GM12873 (cell line): ENCODE data around the gene SRCAP.
A peak's percentile ranks its signal among the peaks of the same experiment; 100 is the strongest.

Experiments used
- CTCF ChIP-seq: IDR thresholded peaks from 2 replicates; pipeline ENCODE4 v1.5.1; 2012; ENCODE audit warnings: low read depth, mild to moderate bottlenecking, moderate library complexity, low read length, control low read depth; ENCODE audit not compliant: insufficient read depth; ENCODE audit errors: missing control alignments

The SRCAP gene

GRCh38 chr16:30654856-30655255 lies 44.1 kb upstream of the SRCAP start:
- no peak for TF ChIP-seq CTCF

- TF ChIP-seq CTCF: no peak
Measured at GRCh38 chr16:30655815-30656347, 43.1 kb upstream of the SRCAP start.

- TF ChIP-seq CTCF: no peak
Measured at GRCh38 chr16:30656388-30656787, 42.6 kb upstream of the SRCAP start.

DNA sequence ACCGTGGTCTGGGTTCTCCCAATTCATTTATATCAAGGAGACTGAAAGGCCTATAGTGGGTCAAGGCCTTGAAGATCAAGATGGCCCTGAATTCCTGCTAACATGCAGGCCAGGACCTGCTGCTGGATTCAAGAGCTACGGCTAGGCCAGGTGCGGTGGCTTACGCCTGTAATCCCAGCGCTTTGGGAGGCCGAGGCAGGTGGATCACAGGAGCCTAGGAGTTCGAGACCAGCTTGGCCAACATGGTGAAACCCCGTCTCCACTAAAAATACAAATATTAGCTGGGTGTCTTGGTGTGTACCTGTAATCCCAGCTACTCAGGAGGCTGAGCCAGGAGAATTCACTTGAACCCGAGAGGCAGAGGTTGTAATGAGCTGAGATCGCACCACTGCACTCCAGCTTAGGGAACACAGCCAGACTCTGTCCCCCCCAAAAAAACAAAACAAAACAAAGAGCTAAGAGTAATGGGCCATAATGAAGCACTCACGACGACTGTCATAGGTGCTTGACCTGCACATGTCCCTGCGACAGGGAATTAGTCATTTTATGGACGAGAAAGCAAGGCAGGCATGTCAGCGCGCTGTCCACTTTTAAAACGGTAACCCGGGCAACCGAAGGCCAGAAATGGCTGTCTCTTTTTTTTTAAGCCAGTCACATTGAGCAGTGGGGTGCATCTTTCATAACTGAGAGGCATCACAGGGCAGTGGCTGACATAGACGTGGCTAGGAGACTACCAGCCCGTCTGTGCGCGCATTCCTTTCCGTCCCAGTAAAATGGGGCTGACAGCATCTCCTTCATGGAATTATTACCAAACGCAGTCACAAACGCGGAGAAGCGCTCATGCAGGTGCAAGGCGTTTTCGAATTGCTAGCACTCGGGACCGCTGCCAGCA lies 41.8 kb upstream of the SRCAP start:
- no peak for TF ChIP-seq CTCF

- peak; percentile 78 for TF ChIP-seq CTCF
Measured at GRCh38 chr16:30657866-30658730, 40.9 kb upstream of the SRCAP start, which contains the start of gene FBRS. Gene FBRS, plus strand, starts transcription at chr16:30658431. Its CDS starts 1,088 bp downstream, at chr16:30659519.

DNA sequence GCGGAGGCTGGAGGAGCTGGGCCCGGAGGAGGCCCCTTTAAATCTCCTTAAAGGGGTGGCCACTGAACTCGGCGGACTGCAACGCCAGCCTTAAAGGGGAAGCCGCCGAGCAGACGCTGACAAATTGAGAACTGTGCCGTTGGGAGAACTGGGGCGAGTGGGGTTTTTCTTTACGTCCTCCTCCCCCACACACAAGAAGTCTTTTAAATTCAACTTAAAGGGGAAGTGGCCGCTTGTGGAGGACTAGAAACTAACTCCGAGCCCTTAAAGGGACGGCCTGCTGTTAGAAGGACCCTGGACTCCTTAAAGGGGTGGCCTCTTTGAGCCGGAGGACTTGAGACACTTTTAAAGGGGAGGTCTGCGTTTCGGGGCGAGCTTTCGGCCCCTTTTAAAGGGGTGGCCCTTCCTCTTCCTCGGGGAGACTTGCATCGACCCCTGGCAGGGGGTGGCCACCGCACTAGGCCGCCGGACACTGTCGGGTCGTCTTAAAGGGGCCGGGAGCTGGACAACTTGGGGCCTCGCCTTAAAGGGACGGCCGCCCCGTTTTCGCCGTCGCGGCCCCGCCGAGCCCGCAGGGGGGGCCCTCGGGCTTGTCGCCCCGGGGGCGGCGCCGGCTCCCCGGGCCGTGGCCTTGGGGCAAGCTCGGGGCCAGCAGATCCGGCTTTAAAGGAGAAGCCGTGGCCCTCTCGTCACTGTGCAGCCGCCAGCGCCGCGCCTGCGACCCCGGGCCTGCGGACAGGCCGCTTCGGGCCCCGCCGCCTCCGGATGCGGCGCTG lies 40.1 kb upstream of the SRCAP start:
- TF ChIP-seq CTCF: peak; percentile 33
